T-helper 1 cell (primary cell): Measurements from ENCODE around the gene SLCO2B1.
A peak's percentile ranks its signal among the peaks of the same experiment; 100 is the strongest.

Experiments
- DNase-seq, 5 donors: peaks; one replicate each; pipeline ENCODE4 v3.0.0-alpha.2; 2012 to 2020

The SLCO2B1 gene

DNA sequence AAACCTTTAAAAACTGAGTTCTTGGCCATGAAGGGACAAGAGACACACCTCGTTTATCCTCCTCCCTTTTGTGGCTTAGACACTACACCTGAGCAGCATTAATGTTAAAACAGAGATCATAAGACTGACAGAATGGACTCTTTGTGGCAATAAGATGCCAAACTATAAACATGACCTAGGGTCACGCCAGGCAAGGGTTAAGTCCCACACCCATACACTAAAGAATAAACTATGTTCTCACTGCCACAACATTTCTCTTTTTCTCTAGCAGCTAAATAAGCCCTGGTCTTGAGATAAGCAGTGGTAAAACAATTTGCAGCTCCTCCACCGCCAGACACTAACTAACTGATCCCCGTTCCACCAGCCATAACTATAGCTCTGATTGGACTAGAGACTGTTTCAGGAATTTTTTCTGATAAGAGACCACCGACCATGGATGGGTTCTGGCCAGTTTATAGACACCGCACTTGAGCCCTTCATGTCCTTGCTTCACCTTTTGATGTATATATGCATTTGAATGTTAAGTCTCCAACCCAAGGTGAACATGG is 4.9 kb upstream of the SLCO2B1 start:
- DNase-seq, result no peak

DNA sequence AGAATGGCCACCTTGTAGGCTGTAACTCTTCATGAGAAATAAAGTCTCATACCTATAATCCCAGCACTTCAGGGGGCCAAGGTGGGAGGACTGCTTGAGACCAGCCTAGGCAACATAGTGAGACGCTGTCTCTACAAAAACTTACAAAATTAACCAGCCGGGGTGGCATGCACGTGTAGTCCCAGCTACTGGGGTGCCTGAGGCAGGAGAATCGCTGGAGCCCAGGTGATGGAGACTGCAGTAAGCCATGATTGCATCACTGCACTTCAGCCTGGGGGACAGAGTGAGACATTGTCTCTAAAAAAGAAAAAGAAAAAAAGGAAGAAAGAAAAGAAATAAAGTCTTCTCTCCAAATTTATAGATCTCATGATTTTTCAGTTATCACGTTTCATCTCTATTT is 4.2 kb upstream of the SLCO2B1 start:
- no peak for DNase-seq

DNA sequence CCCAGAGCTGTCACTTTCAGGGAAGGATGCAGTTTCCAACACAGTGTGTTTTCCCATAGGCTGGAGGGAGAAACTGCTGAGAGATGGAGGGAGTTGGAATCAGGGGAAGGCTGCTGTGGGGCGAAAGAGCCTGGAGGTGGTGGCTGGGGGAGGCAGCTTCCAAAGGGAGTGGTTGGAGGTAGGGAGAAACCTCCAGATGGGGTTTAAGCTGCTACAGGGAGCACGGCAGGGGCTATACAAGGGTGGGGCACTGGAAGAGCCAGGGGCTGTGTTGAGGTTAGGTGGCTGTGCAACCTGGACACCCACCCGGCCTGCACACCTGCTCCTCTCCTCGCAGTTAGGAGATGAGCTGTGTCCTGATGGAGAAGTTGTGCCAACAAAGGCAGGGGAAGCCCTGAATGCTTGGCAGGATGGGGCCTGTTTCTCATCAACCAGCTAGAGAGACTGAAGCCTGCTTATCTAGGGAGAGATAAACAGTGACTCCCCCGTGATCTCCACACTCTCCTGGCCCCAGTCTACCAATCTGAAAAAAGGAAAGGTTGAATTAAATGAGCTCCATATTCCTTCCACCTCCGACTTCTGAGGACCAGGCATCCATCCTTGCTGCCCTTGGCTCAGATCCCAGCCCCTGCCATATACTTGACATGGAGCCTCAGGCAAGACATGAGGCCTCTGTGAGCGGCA is 3.6 kb upstream of the SLCO2B1 start:
- no peak for DNase-seq

DNA sequence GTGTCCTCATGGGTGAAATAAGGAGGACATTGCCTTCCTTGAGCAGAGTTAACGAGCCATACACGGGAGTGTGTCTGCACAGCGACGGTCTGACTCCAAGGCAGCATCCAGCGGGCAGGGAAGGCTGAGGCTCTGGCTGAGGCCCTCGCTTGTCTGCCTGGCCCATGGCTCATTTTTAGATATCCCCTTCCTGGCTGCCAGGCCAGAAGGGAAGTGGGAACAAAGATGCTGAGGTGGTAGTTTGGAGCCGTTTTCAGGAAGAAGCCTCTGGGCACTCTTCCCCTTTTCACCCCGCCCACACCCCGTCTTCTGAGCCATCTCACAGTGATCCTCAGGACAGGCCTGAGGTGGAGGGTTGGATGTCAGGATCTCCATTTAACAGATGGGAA is 3.0 kb upstream of the SLCO2B1 start:
- DNase-seq, result no peak

DNA sequence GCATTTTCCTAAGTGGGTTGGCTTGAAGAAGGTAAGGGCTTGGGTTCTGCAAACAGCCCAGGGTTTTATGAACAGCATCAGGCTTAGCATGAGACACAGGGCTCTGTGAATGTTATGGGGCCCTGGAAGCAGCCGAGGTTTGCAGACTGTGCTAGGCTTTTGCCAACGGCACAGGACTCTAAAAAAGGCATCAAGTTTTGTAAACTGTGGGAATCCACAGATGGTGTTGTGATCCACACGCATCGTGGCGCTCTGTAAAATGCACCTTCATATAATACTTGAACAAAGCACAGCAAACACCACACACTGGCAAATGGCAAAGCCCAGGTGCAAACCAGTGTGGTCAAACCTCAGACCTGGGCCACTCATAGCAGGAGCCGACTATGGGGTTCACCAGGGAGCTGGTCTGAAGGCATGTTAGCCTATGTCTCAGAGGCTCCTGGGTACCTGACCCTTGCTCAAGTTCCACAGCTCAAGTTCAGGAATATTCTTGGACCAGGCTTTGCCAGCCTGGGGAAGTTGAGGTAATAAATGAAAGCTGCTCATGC is 2.4 kb upstream of the SLCO2B1 start:
- DNase-seq, result peak in 1 of 5 donors; percentile 15

DNA sequence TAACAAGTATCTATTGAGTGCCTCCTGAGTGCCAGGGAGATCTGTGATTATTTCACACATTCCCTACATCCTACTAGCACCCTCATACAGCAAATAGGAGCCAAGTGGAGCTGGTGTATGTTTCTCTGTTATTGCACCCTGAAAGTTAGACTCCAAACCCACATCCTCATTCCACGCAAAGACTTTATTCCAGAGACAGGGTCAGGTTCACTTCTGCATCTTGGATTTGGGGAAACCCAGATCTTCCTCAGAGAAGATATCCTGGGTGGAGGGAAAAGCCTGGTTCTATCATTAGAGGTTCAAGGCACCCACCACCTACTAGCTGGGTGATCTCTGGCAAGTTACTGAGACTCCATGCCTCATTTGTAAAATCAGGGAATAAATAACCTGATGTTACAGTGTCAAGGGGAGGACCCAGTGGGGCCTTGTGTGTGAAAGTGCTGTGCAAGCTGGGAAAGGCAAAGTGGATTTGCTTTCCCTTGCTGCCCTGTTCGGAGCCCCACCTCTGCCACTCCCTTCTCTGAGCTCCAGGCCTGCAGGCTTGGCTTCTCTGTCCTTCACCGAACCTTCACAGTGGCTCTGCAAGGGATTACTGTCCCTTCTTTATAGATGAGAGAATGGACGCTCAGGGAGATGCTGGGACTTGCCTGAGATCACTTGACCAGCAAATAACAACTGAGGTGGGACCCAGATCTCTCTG is 991 bp upstream of the SLCO2B1 start:
- no peak for DNase-seq

DNA sequence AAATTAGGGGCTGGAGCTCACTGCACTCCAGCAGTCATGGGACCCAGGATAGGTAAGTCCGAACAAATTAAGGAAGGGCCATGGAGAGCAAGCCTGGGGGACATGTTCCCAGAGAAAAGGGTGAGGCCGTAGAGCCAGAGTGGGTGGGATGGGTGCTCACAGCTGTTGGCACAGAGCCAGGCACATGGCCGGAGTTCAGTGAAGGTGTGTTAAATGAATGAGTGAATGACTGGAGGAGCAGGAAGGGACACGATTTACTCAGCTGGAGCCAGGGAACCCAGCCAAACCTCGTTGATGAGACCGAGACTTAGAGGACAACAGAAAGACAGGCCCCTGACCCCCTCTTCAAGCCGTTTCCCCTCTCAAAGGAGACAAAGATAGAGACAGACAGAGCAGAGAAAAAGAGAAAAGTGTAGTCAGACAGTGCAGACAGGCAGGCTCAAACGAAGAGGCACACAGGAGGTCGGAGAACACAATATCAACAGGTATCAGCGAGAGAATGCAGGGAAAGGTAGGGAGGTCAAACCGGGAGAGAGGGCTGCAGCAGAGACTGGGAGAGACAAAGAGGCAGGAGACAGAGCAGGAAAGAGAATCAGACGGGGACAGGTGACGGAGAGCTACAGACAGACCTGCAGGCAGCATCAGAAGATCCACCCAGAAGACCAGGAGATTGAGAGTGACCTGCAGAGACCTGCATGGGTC is 590 bp downstream of the SLCO2B1 start:
- DNase-seq, result no peak

DNA sequence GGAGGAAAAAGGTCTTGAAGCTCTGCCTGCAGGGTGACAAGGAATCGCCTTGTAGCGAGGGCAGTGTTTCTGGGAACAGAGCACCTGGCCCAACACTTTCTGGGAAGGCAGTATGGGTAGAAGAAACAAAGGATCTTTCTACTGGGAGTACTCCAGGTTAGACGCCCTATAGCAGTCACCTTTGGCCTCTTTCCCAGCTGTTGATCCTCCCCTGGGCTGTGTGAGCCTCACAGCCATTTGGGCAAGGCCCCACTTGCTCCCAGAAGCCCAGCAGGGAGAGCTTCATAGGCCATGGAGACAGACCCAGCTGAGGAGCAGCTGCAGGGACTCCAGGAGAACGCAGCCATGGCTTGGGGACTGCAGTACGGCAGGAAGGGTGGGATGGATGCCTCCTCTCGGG is 1.2 kb downstream of the SLCO2B1 start:
- no peak for DNase-seq

DNA sequence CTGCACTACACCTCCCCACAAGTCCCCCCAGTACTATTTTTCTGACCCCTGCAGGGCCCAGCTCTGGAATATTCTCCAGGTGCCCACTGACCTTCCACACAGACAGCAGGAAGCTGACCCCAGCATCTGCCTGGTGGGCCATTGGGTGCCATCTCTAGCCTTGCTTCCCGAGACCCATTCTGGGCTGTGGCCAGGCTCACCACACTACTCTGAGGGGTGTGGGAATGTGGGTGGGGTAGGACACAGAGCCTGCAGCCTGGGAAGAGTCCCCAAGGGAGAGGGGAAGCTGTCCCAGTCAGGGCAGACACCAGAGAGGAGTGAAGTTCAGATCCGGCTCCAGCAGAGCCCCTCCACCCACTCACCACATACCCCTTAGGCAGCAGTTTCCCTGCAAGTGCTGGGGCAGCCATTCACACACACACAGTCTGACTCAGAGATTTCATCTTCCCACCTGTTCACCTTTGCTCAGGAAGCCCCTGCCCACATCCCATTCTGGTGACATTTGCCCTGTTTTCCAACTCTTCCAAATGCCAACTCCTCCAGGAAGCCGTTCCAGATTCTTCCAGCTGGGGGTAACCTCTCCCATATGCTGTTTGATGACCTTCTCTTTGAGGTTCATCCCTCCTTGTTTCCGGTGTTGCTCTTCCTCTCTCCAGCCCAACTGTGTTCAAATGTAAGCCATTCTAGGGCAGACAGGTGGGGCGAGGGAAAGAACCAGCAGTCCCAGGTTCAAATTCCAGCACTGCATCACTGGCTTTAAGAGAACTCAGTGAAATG is 1.9 kb downstream of the SLCO2B1 start:
- no peak for DNase-seq

DNA sequence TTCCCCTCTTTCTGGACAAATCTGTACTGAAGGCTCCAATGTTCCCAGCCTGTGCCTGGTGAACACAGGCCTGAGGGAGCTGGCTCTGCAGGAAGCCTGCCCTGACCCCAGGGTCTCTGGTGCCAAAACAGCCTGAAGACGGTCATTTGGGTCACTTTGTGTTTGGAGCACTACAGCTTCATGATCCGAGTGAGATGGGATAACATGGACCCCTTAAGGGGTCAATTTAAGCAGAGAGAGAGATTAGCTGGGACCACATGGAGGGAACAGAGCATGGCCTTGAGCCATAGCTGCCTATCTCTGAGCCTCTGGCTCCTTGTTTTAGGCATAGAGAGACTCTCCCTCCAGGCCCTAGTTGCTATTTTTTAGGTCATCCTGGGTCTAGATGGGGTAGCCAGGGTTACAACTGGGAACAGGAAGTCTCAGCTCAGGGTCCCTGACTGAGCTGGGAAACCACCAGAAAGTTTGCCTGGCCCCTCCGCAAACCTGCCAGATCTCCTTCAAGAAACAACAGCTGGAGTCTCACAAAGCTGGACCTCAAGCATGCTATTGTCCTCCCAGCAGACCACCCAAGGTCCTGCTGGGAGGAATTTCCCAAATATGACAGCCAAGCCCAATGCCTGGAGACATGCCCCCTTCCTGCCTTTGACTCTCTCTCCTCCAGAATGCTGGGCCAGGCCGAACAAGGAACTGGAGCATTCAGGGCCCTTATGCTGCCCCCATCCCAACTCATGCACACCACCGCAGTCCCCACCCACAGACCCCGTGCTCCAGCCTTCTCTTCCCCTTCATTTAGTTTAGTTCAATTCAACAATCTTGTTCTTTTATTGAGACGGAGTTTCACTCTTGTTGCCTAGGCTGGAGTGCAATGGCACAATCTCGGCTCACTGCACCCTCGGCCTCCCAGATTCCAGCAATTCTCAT is 4.0 kb downstream of the SLCO2B1 start:
- DNase-seq, result no peak

DNA sequence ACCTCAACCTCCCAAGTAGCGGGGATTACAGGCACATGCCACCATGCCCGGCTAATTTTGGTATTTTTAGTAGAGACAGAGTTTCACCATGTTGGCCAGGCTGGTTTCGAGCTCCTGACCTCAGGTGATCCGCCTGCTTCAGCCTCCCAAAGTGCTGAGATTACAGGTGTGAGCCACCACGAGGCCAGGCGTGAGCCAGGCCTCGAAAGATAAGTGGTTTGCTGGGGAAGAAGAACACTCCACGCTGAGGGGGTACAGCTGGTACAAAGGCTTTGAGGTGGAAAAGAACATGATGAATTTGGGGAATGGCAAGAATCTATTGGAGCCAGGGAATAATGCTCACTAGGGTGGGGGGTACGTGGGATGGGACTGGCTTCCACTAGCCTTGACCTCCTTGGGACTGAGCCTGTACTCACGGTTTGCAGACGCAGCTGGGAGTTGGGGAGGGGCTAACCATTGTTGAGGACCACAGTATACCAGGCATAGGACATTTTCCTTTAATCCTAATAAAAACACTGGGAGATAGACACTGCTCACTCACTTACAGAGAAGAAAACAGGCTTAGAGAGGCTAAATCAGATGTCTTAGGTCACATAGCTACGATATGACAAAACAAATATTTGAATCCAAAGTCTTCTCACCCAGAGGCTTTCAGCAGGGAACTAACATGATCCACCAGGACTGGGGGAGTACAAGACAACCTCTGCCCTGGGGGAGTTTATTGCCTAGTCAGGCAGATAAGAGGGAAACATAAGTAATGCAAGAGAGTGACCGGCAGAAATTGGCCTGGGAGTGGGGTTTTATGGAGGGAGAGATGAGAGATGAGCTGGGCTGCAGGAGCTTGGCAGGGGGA is 4.9 kb downstream of the SLCO2B1 start:
- no peak for DNase-seq

DNA sequence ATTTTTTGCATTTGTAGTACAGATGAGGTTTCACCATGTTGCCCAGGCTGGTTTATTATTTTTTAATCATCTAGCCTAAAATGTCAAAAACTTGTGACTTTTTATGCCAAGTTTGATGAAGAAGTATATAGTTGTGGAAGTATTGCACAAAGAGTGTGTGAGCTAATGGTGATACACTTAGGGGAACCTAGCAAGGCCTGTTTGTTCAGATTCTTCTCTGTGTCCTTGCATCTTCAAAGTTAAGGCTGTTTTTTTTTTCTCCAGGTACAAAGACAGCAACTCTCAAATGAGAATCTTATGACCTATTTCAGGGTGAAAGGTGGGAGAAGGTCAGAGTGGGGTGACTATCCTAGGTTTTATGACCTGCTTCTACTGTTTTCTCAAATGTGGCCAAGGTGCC is 7.3 kb downstream of the SLCO2B1 start:
- no peak for DNase-seq

DNA sequence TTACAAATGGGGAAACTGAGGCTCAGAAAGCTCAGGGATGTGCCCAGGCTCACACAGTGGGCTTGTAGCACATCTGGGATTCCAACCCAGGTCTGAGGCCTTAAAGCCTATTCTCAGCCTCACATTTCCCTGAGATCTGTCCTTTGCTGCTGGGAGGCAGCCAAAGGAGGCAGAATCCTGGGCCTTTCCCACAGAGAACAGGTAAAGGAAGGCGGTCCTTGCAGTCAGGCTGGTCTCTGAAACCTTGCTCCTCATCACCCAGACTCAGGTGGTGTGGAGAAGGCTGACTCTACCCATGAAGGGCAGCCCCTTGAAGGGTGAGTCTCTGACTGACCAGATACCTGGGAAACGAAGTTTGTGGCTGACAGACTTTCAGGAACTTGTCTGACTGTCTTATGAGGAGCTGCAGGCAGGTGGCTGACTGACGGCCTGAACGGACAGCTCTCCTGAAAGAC is 7.8 kb downstream of the SLCO2B1 start:
- no peak for DNase-seq

DNA sequence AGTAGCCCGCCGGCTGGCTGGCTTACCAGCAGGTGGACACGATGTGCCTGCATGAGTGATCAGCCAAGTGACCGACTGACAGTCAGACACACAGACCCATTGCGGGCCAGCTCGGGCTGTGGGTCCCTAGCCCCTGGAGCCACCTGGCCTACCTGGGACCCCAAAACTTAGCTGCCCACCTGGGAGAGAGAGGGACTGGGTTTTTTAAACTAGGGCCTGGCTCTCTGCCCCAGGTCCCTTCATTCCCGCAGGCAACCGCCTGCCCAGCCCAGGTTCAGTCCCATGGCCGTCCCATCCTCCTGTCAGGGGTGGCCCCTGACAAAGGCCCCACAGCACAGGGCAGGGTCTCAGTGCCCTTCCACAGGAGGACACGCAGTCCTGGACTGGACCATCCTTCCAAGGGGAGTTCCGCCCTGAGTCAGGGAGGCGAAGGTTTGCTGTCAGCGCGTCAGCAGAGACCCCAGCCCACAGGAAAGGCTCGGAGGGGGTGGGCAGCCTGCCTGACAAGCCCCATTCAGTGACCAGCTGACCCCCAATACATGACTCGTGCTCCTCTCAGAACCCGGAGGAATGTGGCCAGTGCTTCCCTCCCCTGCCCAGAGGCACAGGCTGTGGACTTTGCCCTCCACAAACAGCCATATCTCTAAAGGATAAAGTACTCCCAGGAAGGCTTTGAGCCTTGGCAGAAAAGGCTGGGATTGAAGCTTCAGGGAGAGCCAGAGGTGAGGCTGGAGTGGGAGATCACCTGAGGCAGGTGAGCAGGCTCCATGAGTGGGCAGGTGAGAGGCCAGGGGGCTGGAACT is 8.4 kb downstream of the SLCO2B1 start:
- DNase-seq, result no peak

DNA sequence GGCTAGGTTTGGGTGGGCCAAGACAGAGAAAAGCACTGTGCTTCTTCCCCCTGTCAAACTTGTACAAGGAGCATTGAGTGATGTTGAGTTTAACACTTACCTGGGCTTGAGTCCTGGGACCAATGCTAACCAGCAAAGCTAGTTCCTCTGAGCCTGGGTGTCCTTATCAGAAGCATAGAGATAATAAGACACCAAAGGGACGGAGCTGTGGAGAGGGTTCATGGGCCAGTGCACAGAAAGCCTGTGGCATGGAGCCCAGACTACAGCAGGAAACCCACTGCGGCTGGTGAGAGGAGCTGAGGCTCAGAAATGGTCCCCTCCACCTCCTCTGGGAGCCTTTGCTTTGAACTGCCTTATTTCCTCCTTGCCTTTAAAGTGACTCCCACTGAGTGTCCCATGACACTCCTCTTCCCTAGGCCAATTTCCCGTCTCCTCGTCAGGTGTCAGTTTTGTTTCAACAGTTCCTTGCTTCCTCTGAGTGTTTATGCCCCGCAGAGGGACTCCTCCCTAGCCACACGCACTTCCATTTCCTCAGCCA is 9.4 kb downstream of the SLCO2B1 start:
- DNase-seq, result no peak

DNA sequence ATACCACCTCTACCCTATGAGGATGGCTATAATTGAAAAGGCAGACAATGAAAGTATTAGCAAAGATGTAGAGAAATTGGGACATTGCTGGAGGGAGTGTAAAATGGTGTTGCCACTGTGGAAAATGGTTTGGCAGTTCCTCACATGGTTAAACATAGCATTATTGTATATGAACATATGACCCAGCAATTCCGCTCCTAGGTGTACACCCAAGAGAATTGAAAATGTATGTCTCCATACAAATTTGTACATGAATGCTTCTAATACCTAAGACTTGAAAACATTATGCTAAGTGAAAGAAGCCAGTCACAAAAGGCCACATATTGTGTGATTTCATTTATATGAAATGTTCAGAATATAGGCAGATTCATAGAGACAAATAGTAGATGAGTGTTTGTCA is 10.0 kb downstream of the SLCO2B1 start:
- no peak for DNase-seq

DNA sequence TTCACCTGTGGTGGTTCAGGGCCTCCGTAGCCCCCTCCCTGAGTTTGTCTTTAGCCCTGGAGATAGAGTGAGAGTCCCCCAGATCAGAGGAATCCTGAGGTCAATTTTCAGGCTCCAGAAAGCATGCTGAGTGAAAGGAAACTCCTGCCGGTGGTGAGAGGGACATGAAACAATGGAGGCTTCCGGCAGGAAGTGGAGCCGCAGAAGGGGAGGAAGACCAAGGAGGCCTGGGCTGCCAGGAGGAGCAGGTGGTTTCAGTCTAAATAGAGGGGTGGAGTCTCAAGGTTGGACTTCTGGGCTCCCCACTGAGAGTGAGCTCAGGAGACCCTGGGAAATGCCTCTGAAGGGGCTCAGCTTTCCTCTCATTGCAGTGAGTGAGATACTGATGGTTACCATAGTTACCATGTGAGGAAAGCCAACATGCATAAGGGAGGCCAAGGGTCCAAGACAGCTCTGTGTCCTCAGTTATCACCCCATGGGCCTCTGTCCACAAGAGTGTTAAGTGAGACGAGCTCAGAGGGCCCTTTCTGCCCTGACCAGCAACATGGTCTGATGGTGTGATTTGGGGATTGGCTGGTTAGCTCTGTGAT is 10.7 kb downstream of the SLCO2B1 start:
- DNase-seq, result no peak

DNA sequence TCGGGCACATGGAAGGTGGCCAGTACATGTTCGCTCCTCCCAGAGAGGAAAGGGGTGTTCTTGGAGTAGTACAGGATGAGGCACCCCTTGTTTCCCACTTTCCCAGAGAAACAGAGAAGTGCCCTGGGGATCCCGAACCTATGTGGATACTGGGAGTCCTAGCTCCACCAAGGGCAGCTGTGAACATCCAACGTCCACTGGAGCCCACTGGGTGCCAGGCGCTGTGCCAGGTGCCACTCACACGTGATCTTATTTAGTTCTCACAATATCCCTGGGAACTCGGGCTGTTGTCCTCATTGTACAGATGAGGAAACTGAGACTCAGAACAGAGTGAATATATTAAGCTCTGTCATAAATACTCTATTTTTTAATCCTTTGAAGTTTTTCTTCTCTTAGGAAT is 12.0 kb downstream of the SLCO2B1 start:
- DNase-seq, result no peak
